Endothelial cell of hepatic sinusoid (primary cell): ENCODE results near the gene SERPING1.

Source experiments
- in situ Hi-C: cut with HindIII; loops from 2 replicates; pipeline ENCODE4 v1.10.0; 2017; ENCODE audit warnings: low sequenced_read_pairs

The SERPING1 gene

GRCh38 chr11:57596266-57596885, 1.1 kb upstream of the SERPING1 start:
- in situ Hi-C loops: no loop called here

GRCh38 chr11:57597916-57598830, 688 bp downstream of the SERPING1 start:
- in situ Hi-C loops: no loop called here

GRCh38 chr11:57598831-57599155, 1.3 kb downstream of the SERPING1 start:
- in situ Hi-C loops: no loop called here

GRCh38 chr11:57599381-57599780, 1.9 kb downstream of the SERPING1 start:
- in situ Hi-C loops: no loop called here

- in situ Hi-C loops: no loop called here
These were observed 3.8 kb downstream of the SERPING1 start for GRCh38 chr11:57601297-57601696.

- in situ Hi-C loops: no loop called here
These were observed 7.0 kb downstream of the SERPING1 start for GRCh38 chr11:57604296-57605027.

GRCh38 chr11:57605028-57605420, 7.5 kb downstream of the SERPING1 start:
- in situ Hi-C loops: no loop called here

- in situ Hi-C loops: no loop called here
These were observed 12.7 kb downstream of the SERPING1 start for GRCh38 chr11:57610170-57610569.

- in situ Hi-C loops: no loop called here
These were observed 16.8 kb downstream of the SERPING1 start for GRCh38 chr11:57614234-57614772.

GRCh38 chr11:57615308-57615707, 17.8 kb downstream of the SERPING1 start:
- in situ Hi-C loops: no loop called here

- in situ Hi-C loops: no loop called here
These were observed 19.1 kb downstream of the SERPING1 start for GRCh38 chr11:57616595-57616994.

- in situ Hi-C loops: no loop called here
These were observed 21.0 kb downstream of the SERPING1 start for GRCh38 chr11:57618438-57618837.

GRCh38 chr11:57619331-57619730, 21.8 kb downstream of the SERPING1 start:
- in situ Hi-C loops: no loop called here

GRCh38 chr11:57620467-57620866, 23.0 kb downstream of the SERPING1 start:
- in situ Hi-C loops: no loop called here

- in situ Hi-C loops: no loop called here
These were observed 24.8 kb downstream of the SERPING1 start for GRCh38 chr11:57622263-57622662.

- in situ Hi-C loops: no loop called here
These were observed 27.4 kb downstream of the SERPING1 start for GRCh38 chr11:57624864-57625263.

- in situ Hi-C loops: no loop called here
These were observed 29.4 kb downstream of the SERPING1 start for GRCh38 chr11:57626895-57627294.

GRCh38 chr11:57630171-57630570, 32.7 kb downstream of the SERPING1 start:
- in situ Hi-C loops: no loop called here

- in situ Hi-C loops: no loop called here
These were observed 34.6 kb downstream of the SERPING1 start for GRCh38 chr11:57632116-57632515.

GRCh38 chr11:57633394-57634070, 36.0 kb downstream of the SERPING1 start:
- in situ Hi-C loops: no loop called here

GRCh38 chr11:57634311-57634710, 36.8 kb downstream of the SERPING1 start:
- in situ Hi-C loops: no loop called here
